Measurements from ENCODE around the gene KLK3.

GRCh38 chr19:50898018-50898417 is 43.3 kb downstream of the KLK3 start:
- TF ChIP-seq, protein P1, sequence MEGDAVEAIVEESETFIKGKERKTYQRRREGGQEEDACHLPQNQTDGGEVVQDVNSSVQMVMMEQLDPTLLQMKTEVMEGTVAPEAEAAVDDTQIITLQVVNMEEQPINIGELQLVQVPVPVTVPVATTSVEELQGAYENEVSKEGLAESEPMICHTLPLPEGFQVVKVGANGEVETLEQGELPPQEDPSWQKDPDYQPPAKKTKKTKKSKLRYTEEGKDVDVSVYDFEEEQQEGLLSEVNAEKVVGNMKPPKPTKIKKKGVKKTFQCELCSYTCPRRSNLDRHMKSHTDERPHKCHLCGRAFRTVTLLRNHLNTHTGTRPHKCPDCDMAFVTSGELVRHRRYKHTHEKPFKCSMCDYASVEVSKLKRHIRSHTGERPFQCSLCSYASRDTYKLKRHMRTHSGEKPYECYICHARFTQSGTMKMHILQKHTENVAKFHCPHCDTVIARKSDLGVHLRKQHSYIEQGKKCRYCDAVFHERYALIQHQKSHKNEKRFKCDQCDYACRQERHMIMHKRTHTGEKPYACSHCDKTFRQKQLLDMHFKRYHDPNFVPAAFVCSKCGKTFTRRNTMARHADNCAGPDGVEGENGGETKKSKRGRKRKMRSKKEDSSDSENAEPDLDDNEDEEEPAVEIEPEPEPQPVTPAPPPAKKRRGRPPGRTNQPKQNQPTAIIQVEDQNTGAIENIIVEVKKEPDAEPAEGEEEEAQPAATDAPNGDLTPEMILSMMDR (IDR thresholded peaks at IDR 0.05; ENCODE audit: insufficient read depth, low read length, poor library complexity, severe bottlenecking) = no peak
- TF ChIP-seq EZH2phosphoT487 (conservative IDR thresholded peaks at IDR 0.05; ENCODE audit: low read length) = no peak
